Activated CD8-positive, alpha-beta T cell treated with anti-CD3 and anti-CD28 coated beads, Interleukin-2, amount 10 ng/mL, durations not matched to agents 7 days and 5 days (primary cell): Measurements from ENCODE around the gene ILRUN. TPM values are rescaled to one million over a fixed set of nuclear protein-coding genes. Genes with fewer than 3 reads are reported as not detected.
"Not testable (repeated sequence)": the region's sequence is repeated elsewhere in the genome, so short reads cannot be mapped to it uniquely, and the experiment has no call there.

Experiments used
- ATAC-seq: fragments of 150-1000 bp; cut with Tn5 transposase; one replicate; pipeline ENCODE4 v1.10.0; 2021; ENCODE audit warnings: moderate library complexity
- CTCF ChIA-PET: fragments of 350-600 bp; sonication (Branson Sonifier 250); formaldehyde crosslinking; loops from one replicate; lab custom pipeline; 2021; ENCODE audit warnings: antibody characterized with exemption; lab: Charles Lee
- POLR2A ChIA-PET: fragments of 350-600 bp; sonication (Branson Sonifier 250); formaldehyde crosslinking; loops from one replicate; lab custom pipeline; 2021; ENCODE audit warnings: antibody characterized with exemption; lab: Charles Lee
- DNase-seq: peaks from one replicate; pipeline ENCODE4 v3.0.0-alpha.2; 2020
- H3K27ac Mint-ChIP-seq: one replicate; pipeline ENCODE4 v1.8.0; 2021; ENCODE audit warnings: mild to moderate bottlenecking, mixed read lengths
- H3K27me3 Mint-ChIP-seq: one replicate; pipeline ENCODE4 v1.8.0; 2021; ENCODE audit warnings: low read depth, mixed read lengths
- H3K36me3 Mint-ChIP-seq: one replicate; pipeline ENCODE4 v1.8.0; 2021; ENCODE audit warnings: low read depth, mixed read lengths
- H3K4me1 Mint-ChIP-seq: one replicate; pipeline ENCODE4 v1.8.0; 2021; ENCODE audit warnings: low read depth, mixed read lengths
- H3K4me3 Mint-ChIP-seq: one replicate; pipeline ENCODE4 v1.8.0; 2021; ENCODE audit warnings: mild to moderate bottlenecking, mixed read lengths
- H3K9me3 Mint-ChIP-seq: one replicate; pipeline ENCODE4 v1.8.0; 2022; ENCODE audit warnings: mixed read lengths; ENCODE audit not compliant: insufficient read depth
- total RNA-seq, 2 experiments: library from RNA; stranded (reverse); gene quantifications; one replicate each; pipeline ENCODE4 v1.2.3, GENCODE V29; 2021

The ILRUN gene
- total RNA-seq, 2 experiments from 2014 or later: 57.4 to 58.8 TPM

DNA sequence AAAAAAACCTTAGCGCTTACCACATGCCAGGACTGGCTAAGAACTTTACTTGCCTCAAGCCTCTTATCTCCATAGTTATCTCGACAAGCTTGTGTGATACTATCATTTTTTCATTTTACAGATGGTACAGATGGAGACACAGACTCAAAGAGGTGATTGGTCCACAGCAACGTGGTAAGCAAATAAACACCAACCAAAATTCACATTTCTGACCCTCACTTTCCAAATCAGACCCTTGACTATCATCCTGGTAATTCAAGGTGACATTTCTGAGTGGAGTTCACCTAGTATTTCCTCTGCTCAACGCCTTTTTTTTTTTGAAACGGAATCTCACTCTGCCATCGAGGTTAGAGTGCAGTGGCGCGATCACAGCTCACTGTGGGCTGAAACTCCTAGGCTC lies 25.9 kb upstream of the ILRUN start:
- peaks cover 1% of the 10 kb centered on the region for H3K27me3 Mint-ChIP-seq

DNA sequence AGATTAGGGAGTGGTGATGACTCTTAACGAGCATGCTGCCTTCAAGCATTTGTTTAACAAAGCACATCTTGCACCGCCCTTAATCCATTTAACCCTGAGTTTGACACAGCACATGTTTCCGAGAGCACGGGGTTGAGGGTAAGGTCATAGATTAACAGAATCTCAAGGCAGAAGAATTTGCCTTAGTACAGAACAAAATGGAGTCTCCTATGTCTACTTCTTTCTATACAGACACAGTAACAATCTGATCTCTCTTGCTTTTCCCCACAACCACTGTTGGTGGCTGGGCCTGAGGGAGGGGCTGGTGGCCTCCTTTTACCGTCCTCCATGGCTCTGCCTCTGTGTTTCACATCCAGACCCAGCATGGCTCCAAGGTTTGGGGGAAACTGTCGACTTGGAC lies 23.6 kb upstream of the ILRUN start:
- POLR2A ChIA-PET, CTCF ChIA-PET, H3K27ac Mint-ChIP-seq, H3K36me3 Mint-ChIP-seq, H3K9me3 Mint-ChIP-seq, H3K4me3 Mint-ChIP-seq, DNase-seq, H3K4me1 Mint-ChIP-seq, H3K27me3 Mint-ChIP-seq, ATAC-seq: not testable (repeated sequence)

More for the DNA sequence above, 25.9 kb upstream of the ILRUN start:
- no peak for DNase-seq
- Mint-ChIP-seq H3K4me3 (no peak overlapping the region), H3K36me3 (no peaks in the 10 kb centered on the region), H3K9me3 (peaks cover 6% of the 10 kb centered on the region), H3K27ac (no peak overlapping the region), H3K4me1 (no peaks in the 10 kb centered on the region)
- ChIA-PET CTCF (no interaction called here), POLR2A (no interaction called here)
- no peak for ATAC-seq

DNA sequence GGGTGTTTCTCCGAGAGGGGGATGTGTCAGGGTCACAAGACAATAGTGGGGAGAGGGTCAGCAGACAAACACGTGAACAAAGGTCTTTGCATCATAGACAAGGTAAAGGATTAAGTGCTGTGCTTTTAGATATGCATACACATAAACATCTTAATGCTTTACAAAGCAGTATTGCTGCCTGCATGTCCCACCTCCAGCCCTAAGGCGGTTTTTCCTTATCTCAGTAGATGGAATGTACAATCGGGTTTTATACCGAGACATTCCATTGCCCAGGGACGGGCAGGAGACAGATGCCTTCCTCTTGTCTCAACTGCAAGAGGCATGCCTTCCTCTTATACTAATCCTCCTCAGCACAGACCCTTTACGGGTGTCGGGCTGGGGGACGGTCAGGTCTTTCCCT lies 23.1 kb upstream of the ILRUN start:
- CTCF ChIA-PET, H3K4me1 Mint-ChIP-seq, H3K4me3 Mint-ChIP-seq, DNase-seq, H3K27ac Mint-ChIP-seq, H3K36me3 Mint-ChIP-seq, H3K9me3 Mint-ChIP-seq, POLR2A ChIA-PET, ATAC-seq, H3K27me3 Mint-ChIP-seq: not testable (repeated sequence)

DNA sequence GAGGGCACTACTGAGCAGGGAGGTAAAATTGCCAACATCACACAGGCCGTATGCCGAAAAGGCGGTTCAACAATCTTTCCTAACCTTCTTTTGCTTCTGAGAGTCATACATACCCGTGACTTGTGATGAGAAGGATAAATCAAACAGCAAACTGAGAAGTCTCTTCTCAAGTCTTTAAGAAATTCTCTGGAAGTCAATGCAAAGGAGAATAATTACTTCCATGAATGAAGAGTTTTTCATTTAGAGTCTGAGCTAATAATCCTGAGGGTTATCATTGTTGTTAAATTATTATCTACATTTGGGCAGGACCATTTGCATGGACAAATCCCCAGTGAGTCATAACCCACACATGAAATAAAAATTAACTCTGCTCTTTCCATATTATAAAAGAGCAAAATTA lies 22.4 kb upstream of the ILRUN start:
- DNase-seq (no peak), ATAC-seq (no peak)
- Mint-ChIP-seq H3K36me3 (no peaks in the 10 kb centered on the region), H3K9me3 (no peaks in the 10 kb centered on the region), H3K27ac (no peak overlapping the region), H3K4me3 (no peak overlapping the region), H3K4me1 (no peaks in the 10 kb centered on the region), H3K27me3 (peaks cover 1% of the 10 kb centered on the region)
- ChIA-PET CTCF (no interaction called here), POLR2A (no interaction called here)

DNA sequence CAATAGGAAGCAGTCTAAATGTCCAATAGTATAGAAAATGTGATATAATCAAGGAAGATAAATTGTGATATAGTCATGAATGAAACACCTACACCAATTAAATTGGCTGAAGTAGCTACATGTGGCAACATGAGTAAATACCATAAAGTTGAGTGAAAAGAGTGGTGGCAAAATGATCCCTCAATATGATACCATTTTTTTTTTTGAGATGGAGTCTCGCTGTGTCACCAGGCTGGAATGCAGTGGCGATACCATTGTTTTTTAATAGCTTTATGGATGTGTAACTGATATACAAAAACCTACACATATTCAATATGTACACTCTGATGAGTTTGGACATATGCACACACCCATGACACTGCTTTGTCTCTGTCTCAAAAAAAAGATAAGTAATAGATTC lies 20.9 kb upstream of the ILRUN start:
- ATAC-seq (no peak), DNase-seq (no peak)
- H3K36me3 Mint-ChIP-seq: no peaks in the 10 kb centered on the region
- no peaks in the 10 kb centered on the region for H3K9me3 Mint-ChIP-seq
- POLR2A ChIA-PET: no interaction called here
- no peak overlapping the region for H3K4me3 Mint-ChIP-seq
- peaks cover 1% of the 10 kb centered on the region for H3K27me3 Mint-ChIP-seq
- CTCF ChIA-PET: interaction anchor here (0.6 kb wide), 1 partner anchor 405 kb away, joined by 3 read pairs; no protein-coding TSS in a partner anchor
- H3K27ac Mint-ChIP-seq: no peak overlapping the region
- H3K4me1 Mint-ChIP-seq: no peaks in the 10 kb centered on the region

DNA sequence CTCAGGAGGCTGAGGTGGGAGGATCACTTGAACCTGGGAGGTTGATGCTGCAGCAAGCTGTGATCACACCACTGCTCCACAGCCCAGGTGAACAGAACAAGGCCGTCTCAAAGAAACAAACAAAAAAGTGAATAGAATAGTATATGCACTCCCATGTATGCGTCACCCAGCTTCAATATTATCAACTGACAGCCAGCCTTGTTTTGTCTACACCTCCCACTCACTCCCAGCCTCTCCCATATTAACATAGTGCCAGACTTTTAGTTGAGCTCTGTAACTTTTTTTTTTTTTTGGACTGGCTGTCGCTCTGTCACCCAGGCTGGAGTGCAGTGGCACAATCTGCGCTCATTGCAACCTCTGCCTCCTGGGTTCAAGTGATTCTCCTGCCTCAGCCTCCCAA lies 18.1 kb upstream of the ILRUN start:
- Mint-ChIP-seq H3K36me3 (no peaks in the 10 kb centered on the region), H3K4me1 (no peaks in the 10 kb centered on the region), H3K27ac (no peak overlapping the region), H3K4me3 (no peak overlapping the region), H3K27me3 (peaks cover 1% of the 10 kb centered on the region), H3K9me3 (no peaks in the 10 kb centered on the region)
- DNase-seq (no peak), ATAC-seq (no peak)
- ChIA-PET CTCF (no interaction called here), POLR2A (interaction anchor here (0.6 kb wide), 1 partner anchor 22 kb away, joined by 3 read pairs; no protein-coding TSS in a partner anchor)

DNA sequence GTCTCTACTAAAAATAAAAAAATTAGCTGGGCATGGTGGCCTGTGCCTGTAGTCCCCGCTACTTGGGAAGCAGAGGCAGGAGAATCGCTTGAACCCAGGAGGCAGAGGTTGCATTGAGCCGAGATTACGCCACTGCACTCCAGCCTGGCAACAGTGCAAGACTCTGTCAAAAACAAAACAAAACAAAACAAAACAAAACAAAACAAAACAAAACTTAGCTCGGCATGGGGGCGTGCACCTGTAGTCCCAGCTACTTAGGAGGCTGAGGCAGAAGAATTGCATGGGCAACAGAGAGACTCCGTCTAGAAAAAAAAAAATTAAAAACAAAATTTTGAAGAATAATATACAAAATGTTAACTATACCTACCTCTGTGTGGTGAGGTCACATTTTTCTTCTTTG lies 16.3 kb upstream of the ILRUN start:
- H3K27ac Mint-ChIP-seq, H3K27me3 Mint-ChIP-seq, H3K9me3 Mint-ChIP-seq, CTCF ChIA-PET, H3K36me3 Mint-ChIP-seq, DNase-seq, H3K4me3 Mint-ChIP-seq, POLR2A ChIA-PET, ATAC-seq, H3K4me1 Mint-ChIP-seq: not testable (repeated sequence)

DNA sequence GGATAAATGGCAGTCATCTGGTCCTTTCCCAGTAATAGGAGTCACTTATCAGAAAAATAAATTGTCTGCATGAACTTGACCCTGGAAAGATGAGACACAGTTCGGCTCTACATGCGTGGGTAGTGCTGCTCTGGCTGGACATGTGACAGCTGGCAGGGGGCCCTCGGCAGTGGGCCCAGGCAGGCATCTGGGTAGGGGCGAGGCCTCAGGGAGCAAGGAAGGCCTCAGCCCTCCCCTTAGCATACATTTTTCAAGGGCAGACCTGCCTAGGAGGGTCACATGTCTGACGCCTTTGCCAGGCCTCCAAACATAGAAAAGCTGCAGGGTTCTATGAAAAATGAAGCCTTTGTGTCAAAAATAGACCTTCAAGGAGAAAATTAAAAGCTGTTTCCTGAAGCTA lies 12.8 kb upstream of the ILRUN start:
- CTCF ChIA-PET: no interaction called here
- Mint-ChIP-seq H3K27me3 (no peaks in the 10 kb centered on the region), H3K36me3 (no peaks in the 10 kb centered on the region)

DNA sequence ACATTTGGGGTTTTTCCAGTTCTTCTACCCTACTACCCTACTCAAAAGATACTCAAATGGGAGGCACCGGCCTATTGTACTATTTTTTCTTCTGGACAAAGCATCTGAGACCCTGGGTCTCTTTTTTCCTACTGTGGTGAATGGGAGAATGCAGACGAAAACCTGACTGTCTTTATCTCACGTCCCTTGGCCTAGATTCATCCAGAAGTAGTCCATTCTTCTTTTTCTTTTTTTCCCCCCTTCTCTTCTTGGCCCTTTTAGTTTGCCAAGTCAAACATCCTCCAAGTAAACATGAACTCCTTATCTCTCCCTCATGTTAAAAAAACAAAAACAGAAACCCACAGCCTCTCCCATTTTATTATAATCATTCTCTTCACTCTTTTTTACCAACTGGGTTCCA lies 8.7 kb upstream of the ILRUN start:
- ATAC-seq (no peak), DNase-seq (no peak)
- H3K4me1 Mint-ChIP-seq: peaks cover 7% of the 10 kb centered on the region
- H3K27me3 Mint-ChIP-seq: peaks cover 2% of the 10 kb centered on the region
- H3K9me3 Mint-ChIP-seq: no peaks in the 10 kb centered on the region
- ChIA-PET CTCF (no interaction called here), POLR2A (no interaction called here)
- H3K27ac Mint-ChIP-seq: no peak overlapping the region
- no peak overlapping the region for H3K4me3 Mint-ChIP-seq
- no peaks in the 10 kb centered on the region for H3K36me3 Mint-ChIP-seq

More for the DNA sequence above, 12.8 kb upstream of the ILRUN start:
- POLR2A ChIA-PET: interaction anchor here (0.7 kb wide), 1 partner anchor 13 kb away, joined by 3 read pairs; the partner anchor contains the start of gene ILRUN
- DNase-seq (no peak), ATAC-seq (no peak)
- Mint-ChIP-seq H3K27ac (no peak overlapping the region), H3K4me3 (no peak overlapping the region), H3K4me1 (peaks cover 7% of the 10 kb centered on the region), H3K9me3 (no peaks in the 10 kb centered on the region)

DNA sequence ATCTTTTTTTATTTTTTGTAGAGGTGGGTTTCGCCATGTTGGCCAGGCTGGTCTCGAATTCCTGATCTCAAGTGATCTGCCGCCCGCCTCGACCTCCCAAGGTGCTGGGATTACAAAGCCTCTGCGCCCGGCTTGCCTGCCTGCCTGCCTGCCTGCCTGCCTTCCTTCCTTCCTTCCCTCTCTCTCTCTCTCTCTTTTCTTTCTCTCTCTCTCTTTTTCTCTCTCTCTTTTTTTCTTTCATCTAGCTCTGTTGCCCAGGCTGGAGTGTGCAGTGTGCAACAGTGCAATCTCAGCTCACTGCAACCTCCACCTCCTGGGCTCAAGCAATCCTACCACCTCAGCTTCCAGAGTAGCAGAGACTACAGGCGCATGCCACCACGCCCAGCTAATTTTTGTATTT lies 4.6 kb upstream of the ILRUN start:
- H3K4me3 Mint-ChIP-seq: no peak overlapping the region
- POLR2A ChIA-PET: no interaction called here
- CTCF ChIA-PET: no interaction called here
- peaks cover 17% of the 10 kb centered on the region for H3K4me1 Mint-ChIP-seq
- no peaks in the 10 kb centered on the region for H3K36me3 Mint-ChIP-seq
- peaks cover 2% of the 10 kb centered on the region for H3K27me3 Mint-ChIP-seq
- no peaks in the 10 kb centered on the region for H3K9me3 Mint-ChIP-seq
- H3K27ac Mint-ChIP-seq: no peak overlapping the region
- no peak for DNase-seq
- no peak for ATAC-seq

DNA sequence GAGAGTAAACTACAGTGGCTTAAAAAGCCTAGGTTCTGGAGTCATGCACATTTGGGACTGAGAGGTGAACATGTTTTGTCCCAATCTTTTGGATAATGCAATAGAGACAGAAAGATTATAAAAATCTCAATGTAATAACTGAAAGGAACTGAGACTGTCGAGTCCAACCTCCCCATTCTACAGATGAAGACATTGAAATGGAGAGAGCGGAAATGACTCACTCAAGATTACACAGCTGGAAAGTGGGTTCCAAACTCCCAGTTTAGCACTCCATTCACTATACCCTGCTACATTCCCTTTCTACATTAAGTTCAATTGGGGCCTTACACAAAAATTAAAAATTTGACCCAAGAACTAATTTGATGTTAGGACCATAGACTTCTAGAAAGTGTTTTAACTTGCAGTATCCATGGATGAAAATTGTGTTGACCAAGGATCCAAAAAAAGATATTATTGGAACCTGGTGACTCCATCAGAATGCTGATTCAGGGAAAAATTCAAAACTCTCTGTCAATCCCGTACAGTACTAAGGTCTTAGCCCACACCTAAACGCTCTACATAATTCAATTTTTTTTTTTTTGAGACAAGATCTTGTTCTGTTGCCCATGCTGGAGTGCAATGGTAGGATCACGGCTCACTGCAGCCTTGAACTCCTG lies 1.5 kb upstream of the ILRUN start:
- ChIA-PET POLR2A (interaction anchor here (2.5 kb wide), 1 partner anchor 25 kb away, joined by 15 read pairs; no protein-coding TSS in a partner anchor), CTCF (interaction anchor here (0.6 to 1.3 kb wide), 2 partner anchors 59 to 277 kb away, joined by 3 read pairs; partner anchors contain the start of gene SNRPC)
- DNase-seq: no peak
- Mint-ChIP-seq H3K4me1 (peaks cover 37% of the 10 kb centered on the region), H3K36me3 (peaks cover 24% of the 10 kb centered on the region), H3K27ac (no peak overlapping the region), H3K4me3 (peak overlapping the region; percentile 93), H3K27me3 (peaks cover 2% of the 10 kb centered on the region), H3K9me3 (no peaks in the 10 kb centered on the region)
- no peak for ATAC-seq

DNA sequence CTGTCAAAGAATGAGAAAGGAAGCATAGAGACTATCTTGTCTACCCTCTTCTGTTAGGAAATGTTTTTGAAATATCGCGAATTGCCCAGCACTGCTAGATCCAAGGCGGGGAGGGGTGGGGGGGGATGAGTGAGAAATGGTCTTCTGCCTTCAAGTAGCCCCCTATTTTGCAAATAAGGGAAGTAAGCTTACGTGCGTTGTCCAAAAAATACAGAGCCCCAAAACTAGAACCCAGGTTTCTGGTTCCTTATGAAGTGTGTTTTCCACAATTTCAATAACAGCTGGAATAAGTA lies 923 bp upstream of the ILRUN start:
- Mint-ChIP-seq H3K27me3 (peaks cover 2% of the 10 kb centered on the region), H3K4me1 (peaks cover 38% of the 10 kb centered on the region), H3K27ac (peak overlapping the region; percentile 96), H3K9me3 (no peaks in the 10 kb centered on the region), H3K4me3 (peak overlapping the region; percentile 93), H3K36me3 (peaks cover 24% of the 10 kb centered on the region)
- POLR2A ChIA-PET: interaction anchor here (2.5 to 3.2 kb wide), 2 partner anchors 25 to 40 kb away, joined by 15 to 20 read pairs; no protein-coding TSS in a partner anchor
- no peak for ATAC-seq
- CTCF ChIA-PET: interaction anchor here (0.6 to 1.3 kb wide), 2 partner anchors 60 to 277 kb away, joined by 3 read pairs; partner anchors contain the start of gene SNRPC
- no peak for DNase-seq
